ENCODE data around the gene NAGPA. TPM values are rescaled to one million over a fixed set of nuclear protein-coding genes. Genes with fewer than 3 reads are reported as not detected.

The NAGPA gene
- total RNA-seq, 1 experiment from 2014 or later = 12.5 TPM

GRCh38 chr16:4989391-4990006, 44.2 kb downstream of the NAGPA start:
- Mint-ChIP-seq H3K27me3 (ENCODE audit: low read depth) (peaks cover 41% of the 10 kb centered on the region), H3K27ac (no peak overlapping the region), H3K9me3 (0 out of 2 replicates have a peak, but pooled peaks cover 6% of the 10 kb centered on the region), H3K4me3 (no peak overlapping the region), H3K36me3 (no peaks in the 10 kb centered on the region), H3K4me1 (no peaks in the 10 kb centered on the region)
- ChIA-PET POLR2A (no interaction called here), CTCF (interaction anchor here (1.0 kb wide), 1 partner anchor 31 kb away, joined by 3 read pairs; no protein-coding TSS in a partner anchor)
- no peak for DNase-seq (ENCODE audit: low spot score)
- ATAC-seq = no peak
- TF ChIP-seq ZNF512 (CRISPR knock-in tag; IDR thresholded peaks at IDR 0.05; ENCODE audit: borderline replicate concordance) (no peak), NR3C1 (CRISPR knock-in tag; conservative IDR thresholded peaks at IDR 0.05; ENCODE audit: low read depth) (no peak), MXD4 (CRISPR knock-in tag; IDR thresholded peaks at IDR 0.05; ENCODE audit: borderline replicate concordance) (no peak), AR (CRISPR knock-in tag; IDR thresholded peaks at IDR 0.05) (no peak), FOXJ3 (CRISPR knock-in tag; IDR thresholded peaks at IDR 0.05; ENCODE audit: borderline replicate concordance) (no peak), ZNF121 (CRISPR knock-in tag; IDR thresholded peaks at IDR 0.05) (no peak)

GRCh38 chr16:4988647-4989046, 45.1 kb downstream of the NAGPA start:
- ATAC-seq = no peak
- Mint-ChIP-seq H3K27ac (no peak overlapping the region), H3K36me3 (no peaks in the 10 kb centered on the region), H3K4me1 (no peaks in the 10 kb centered on the region), H3K9me3 (peaks cover 8% of the 10 kb centered on the region), H3K27me3 (ENCODE audit: low read depth) (peaks cover 41% of the 10 kb centered on the region), H3K4me3 (no peak overlapping the region)
- no peak for DNase-seq (ENCODE audit: low spot score)
- CTCF ChIA-PET = interaction anchor here (1.0 kb wide), 1 partner anchor 32 kb away, joined by 3 read pairs; no protein-coding TSS in a partner anchor
- POLR2A ChIA-PET = no interaction called here
- TF ChIP-seq E2F5 (CRISPR knock-in tag; IDR thresholded peaks at IDR 0.05) (no peak), ZBTB21 (CRISPR knock-in tag; IDR thresholded peaks at IDR 0.05; ENCODE audit: borderline replicate concordance) (no peak), TP53 (CRISPR knock-in tag; IDR thresholded peaks at IDR 0.05) (no peak), HMGXB4 (CRISPR knock-in tag; IDR thresholded peaks at IDR 0.05) (no peak), NFE2L1 (CRISPR knock-in tag; IDR thresholded peaks at IDR 0.05) (no peak), PRDM15 (CRISPR knock-in tag; IDR thresholded peaks at IDR 0.05) (no peak), ATF2 (CRISPR knock-in tag; IDR thresholded peaks at IDR 0.05; ENCODE audit: borderline replicate concordance, low read depth) (no peak)

All from WTC11 (cell line).